RPMI8226 (cell line): ENCODE data around the gene COL16A1.
"Not testable (repeated sequence)": the region's sequence is repeated elsewhere in the genome, so short reads cannot be mapped to it uniquely, and the experiment has no call there.

Experiments used
- DNase-seq: peaks from one replicate; pipeline ENCODE4 v3.0.0-alpha.2; 2015

Gene COL16A1

DNA sequence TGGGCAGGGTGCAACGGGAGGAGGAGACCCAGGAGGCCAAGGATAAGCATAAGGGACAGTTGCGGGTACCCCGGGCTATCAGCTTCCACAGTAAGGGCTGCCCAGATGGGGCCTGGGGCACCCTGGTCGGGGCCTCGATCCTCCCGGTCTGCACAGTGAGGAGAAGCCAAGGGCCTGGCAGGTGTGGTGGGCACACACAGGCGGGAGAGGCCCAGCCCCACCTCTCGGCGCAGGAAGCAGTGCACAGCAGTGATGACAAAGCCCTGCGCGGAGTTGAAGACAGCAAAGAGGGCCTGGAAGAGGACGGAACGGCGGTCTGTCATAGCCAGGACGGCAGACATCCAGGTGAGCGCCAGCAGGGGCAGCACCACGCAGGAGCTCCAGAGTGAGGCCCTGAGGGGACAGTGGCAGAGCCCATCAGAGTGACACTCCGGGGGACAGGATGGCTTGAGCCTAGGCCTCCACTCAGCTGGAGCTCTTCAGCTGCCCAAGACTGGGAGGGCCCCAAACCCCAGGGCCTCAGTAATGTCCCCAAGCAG, 29.0 kb upstream of the COL16A1 start:
- no peak for DNase-seq

GRCh38 chr1:31732343-31732742, 28.5 kb upstream of the COL16A1 start:
- DNase-seq: no peak

DNA sequence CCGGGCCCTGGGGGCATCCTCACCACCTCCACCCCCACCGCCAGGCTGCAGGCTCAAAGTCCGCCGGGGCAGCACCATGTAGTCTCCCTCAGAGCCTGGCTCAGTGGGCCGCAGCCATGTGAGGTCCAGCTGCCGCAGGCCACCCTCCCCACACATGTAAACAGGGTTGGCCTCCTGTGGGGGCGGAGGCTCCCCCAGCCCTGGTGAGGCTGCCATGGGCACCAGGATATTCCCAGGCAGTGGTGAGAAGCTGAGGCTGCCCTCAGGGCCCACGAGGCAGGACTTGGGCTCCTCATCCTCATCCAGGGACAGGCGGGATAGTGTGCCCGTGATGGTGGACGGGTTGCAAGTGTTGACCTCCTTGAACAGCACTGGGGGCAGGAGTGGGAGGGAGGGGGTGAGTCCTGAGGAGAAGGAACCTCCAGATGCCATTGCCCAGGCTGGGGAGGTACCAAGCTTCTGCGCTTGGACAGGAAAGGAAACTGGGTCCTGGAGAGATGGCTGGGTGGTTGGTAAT, 27.3 kb upstream of the COL16A1 start:
- no peak for DNase-seq

DNA sequence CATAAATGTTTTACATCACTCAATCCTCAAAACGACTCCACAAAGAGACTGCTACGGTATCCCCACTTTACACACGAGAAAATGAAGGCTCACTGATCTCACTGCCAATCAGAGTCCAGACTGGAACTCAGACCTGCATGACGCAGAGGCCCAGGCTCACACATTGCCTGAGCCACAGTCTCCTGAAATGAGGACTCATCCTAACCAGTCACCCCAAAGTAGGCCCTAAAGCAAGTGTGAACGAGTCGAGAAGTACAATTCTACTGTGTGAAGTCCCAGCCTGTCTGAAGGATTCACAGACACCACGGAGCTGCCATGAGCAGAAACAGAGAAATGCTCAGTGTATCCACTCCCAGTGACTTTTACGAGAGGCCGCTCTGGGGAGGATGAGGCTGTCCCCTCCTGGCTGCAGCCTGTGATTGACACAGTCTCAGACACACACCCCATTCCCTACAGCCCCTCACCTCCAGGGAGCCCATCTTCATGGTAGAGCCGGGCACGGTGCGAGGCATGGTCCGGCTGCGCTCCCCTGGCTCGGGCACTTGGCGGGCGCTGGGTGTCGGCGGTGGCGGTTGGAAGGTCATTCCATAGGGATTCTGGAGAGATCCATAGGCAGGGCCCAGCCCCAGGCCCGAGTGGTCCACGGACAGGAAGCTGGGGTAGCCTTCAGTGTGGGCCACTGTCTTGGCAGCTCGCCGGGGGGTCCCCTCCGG, 26.7 kb upstream of the COL16A1 start:
- DNase-seq: no peak

DNA sequence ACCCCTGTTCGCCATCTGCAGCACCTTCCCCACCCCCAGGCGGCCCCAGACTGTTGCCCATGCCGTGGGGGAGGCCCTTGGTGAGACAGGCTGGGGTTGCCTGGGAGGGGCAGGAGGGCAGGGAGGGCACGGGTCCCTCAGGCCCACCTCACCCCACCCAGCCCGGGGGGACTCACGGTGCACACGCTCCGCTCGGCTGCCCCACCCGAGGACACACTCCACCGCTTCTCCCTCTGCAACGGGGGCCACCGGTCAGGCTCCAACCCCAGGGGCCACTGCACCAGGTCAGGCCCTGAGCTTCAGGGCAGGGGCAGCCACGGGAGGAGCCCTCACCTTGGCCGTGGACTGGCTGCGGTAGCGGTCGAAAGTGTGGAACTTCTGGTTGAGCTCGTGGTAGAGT, 24.0 kb upstream of the COL16A1 start:
- no peak for DNase-seq

DNA sequence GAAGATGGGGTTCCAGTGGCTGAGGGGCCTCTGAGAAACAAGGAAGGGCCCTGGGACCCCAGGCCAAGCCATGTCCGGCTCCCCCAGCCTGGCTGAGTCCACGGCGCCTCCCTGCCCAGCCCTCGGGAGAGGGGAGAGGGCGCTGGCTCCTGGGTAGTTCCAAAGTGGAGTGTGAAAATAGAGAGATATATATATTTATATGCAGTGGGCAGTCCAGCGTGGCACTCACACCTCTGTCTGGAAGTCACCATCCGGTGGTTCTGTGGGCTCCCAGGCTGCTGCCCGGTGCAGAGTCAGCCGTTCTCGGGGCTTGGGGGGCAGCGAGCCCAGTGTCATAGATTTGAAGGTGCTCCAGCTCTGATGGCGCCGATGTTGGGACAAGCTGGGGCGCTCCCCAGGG, 23.4 kb upstream of the COL16A1 start:
- DNase-seq: no peak

DNA sequence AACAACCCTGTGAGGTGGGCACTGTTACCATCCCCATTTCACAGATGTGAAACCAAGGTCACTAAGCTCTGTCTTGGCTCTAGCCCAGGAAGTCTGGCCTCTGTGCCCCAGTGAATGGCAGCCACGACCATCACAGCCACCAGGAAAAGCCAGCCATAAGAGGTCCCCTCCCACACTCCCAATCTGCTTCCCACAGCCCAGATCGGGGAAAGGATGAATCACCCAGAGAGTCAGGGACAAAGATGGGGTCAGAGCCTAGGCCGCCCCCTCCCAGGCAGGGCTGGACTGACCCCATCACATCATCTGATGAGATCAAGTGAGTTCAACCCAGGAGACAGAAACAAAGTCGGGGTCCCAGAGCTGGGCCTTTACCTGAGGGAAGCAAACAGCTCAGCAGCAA, 22.9 kb upstream of the COL16A1 start:
- DNase-seq: no peak

GRCh38 chr1:31725777-31726535, 22.1 kb upstream of the COL16A1 start:
- peak; percentile 85 for DNase-seq

DNA sequence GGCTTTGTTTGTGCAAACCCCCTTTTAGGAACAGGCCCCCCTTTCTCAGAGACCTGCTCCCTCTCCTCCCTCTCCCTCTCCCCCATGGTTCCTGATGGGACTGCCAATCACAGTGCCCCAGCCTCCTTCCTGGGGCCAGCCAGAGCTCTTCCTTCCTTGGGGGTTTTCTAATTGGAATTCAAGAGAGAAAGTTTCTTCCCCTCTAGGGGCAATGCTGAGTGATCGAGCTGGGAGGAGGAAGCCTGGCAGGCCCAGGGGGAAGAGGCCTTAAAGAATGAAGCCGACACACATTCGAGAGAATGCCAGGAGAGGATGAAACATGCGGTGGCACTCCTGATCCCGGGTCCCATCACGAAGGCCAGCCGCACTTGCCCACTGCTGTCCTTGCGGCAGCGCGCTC, 21.3 kb upstream of the COL16A1 start:
- DNase-seq: no peak

- peak; percentile 87 for DNase-seq
These were observed 20.1 kb upstream of the COL16A1 start for GRCh38 chr1:31723828-31724359.

DNA sequence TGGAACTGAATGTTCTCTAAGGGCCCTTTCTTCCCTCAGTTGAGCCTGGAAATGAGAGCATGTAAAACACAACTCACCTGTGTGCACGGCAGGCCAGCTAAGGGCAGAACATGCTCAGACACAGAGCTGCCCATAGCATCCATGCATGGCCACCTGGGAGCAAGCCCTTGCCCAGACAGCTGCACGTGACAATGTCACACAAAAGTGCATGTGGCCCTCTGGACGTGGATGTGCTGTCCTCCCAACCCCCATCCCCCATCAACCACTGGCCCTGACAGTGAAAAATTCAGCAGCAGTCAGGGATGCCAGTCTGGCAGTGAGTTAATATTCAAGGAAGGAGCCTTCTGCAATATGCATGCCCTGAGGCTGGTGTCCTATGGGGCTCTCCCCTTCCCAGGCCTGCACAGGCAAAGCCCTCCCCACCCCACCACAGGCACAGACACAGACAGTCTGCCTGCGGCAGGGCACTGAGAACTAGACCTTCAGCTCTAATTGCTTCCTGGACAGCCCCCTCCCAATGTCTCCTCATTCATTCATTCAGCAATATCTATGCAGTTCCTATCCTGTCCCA, 14.6 kb upstream of the COL16A1 start:
- no peak for DNase-seq

- DNase-seq: peak; percentile 65
These were observed 13.5 kb upstream of the COL16A1 start for GRCh38 chr1:31717341-31717740.

DNA sequence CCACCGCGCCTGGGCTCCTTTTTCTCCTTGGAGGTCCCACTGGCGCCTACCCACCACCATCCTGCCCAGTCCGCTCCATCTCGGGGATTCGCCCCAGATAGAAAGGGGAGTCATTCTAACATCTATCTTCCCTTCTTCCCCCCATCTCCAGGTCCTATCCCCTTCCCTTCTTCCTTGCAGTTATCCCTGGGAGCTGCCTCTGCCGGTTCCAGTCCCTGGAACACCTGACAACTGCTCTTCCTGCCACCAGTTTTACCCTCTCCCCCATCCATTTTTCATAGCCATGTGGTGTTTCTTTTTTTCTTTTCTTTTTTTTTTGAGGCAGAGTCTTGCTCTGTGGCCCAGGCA, 12.0 kb upstream of the COL16A1 start:
- no peak for DNase-seq

DNA sequence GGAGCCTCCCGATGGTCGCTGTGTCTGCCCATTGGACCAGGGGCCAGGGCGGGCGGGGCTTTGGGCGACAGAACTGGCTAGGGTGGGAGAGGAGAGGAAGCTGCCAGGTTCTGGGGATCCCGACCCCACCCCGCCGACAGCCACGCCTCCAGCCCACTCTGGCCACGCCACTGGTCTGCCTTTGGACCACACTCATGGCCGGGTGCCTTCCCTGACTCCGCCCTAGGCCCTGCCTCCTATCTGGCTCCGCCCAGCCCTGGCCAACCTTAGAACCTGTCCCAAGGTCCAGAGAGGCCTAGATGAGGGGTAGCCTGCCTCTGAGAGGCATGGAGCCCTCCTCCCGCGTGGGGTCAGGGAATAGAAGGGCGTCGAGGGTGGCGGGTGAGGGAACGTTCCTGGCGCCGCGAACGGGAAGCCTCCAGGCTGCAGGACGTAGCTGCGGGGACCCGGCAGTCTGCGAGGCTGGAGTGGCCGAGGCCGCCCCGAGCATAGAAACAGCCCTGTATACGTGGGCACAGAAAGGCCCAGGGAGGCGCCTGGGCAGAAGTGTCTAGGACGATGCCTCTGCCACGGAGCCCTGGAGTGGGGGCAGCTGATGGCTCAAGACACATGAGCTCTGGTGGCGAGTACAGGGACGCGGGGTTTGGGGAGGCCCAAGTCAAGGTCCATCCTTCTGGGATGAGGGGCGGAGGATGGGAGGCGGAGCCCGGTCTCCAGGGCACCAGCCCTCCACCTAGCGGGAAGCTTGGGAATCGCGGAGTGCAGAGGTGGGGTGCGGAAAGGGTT, 11.5 kb upstream of the COL16A1 start:
- peak; percentile 76 for DNase-seq

GRCh38 chr1:31714442-31715086, 10.7 kb upstream of the COL16A1 start:
- DNase-seq: peak; percentile 69

- DNase-seq: no peak
These were observed 8.8 kb upstream of the COL16A1 start for GRCh38 chr1:31712630-31713029.

GRCh38 chr1:31712068-31712467, 8.3 kb upstream of the COL16A1 start:
- no peak for DNase-seq

DNA sequence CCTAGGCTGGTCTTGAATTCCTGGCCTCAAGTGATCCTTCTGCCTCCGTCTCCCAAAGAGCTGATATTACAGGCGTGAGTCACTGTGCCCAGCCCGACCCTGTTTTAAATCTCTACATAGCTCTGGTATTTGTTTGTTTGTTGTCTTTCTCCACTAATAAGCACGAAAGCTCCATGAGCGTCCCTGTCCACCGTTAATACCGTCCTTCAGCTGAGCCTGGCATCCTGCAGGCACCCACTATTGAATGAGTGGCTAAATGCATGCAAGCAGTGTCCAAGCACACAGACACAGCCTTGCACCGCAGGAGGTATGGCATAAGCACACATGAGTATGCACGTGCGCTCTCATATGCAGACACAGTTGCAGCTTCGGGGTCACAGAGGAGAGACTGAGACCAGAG, 4.5 kb upstream of the COL16A1 start:
- DNase-seq: no peak

- DNase-seq: peak; percentile 63
These were observed 3.9 kb upstream of the COL16A1 start for GRCh38 chr1:31707711-31708110.

DNA sequence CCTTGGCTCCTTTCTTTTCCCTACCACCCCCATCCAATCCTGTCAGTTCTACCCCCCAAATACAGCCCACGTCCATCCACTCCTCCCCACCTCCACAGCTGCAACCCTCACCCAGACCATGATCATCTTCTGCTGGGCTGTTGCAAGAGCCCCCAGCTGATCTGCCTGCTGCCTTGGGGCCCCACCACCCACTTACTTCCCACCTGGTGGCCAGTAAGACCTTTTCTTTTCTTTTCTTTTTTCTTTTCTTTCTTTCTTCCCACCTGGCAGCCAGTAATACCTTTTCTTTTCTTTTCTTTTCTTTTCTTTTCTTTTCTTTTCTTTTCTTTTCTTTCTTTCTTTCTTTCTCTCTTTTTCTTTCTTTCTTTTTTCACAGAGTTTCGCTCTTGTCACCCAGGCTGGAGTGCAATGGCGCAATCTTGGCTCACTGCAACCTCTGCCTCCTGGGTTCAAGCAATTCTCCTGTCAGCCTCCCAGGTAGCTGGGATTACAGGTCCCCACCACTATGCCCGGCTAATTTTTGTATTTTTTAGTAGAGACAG, 3.3 kb upstream of the COL16A1 start:
- DNase-seq: not testable (repeated sequence)

DNA sequence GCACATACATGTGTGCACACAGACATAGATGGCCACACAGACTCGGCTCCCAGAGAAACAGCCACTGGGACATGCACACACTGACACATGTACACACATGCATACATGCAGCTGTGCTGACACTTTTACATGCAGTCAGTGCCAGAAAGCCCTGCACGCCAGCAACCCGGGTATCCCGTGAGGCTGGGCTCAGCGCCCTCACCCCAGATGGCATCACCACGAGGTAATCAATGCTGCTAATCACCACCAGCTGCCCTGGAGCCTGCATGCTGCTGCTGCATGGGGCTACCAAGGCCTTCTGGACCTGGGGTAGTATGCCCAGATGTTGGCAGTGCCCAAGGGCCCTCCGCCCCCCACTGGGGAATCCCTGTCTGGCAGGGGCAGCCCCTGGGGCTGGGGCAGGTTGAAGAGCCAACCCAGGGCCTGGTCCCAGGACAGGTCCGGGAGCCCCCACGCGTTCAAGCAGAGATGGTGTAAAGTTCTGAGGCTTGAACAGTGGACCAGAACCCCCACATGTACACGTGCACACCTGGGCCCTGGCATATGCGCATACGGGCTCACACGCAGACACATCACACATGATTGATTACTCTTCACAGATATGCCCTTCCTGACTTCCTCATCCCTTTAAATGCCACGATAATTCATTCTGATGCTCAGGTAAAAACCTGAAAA, 2.7 kb upstream of the COL16A1 start:
- no peak for DNase-seq
